ENCODE measurements around the gene MICAL2. TPM values are rescaled to one million over a fixed set of nuclear protein-coding genes. Genes with fewer than 3 reads are reported as not detected.
A peak's percentile ranks its signal among the peaks of the same experiment; 100 is the strongest.

Gene MICAL2
- total RNA-seq, 1 experiment from 2014 or later, result 53.4 TPM

- DNase-seq (ENCODE audit: low spot score), result no peak
These were observed 61.5 kb downstream of the MICAL2 start for GRCh38 chr11:12171921-12172320.

DNA sequence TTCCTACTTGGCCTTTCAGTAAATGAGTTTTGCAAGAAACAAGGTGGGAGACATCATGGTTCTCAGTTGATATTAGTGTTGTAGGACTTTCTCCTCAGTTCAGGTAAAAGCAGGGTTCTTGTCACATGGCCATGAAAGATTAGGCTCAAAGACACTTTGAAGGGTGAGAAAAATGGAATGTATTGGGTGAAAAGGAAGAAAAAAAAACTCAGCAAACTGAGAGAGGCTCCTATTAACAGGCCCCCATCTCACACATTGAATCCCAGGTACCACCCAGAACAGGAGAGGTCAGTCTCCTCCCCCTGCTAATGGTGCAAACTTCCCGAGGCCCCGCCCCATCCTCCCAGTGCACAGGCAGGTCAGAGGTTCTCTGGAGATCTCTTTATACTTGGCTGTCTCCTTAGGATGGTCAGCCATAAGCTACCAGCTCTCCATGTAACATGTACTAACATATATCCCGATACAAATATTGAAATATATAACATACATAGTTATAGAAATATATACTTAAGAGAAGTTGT, 62.2 kb downstream of the MICAL2 start:
- DNase-seq (ENCODE audit: low spot score), result no peak

DNA sequence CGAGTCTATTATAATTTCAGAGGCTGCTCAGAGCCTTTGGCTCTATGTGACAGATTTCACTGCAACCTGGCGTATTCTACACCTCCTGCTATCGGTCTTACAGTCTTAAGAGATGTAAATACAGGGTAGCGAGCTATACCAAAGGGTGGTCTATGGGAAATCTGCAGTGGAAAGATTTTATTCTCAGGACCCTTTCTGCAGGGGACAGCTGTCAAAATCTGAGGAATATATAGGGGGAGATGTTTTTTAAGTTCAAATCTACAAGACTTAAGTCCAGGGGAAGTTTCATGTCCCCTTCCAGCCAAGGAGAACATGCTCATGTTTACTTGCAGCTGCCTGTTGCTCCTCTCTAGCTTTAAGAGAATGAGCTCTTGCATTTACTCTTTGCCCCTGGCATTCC, 62.7 kb downstream of the MICAL2 start:
- DNase-seq (ENCODE audit: low spot score), result no peak

GRCh38 chr11:12174128-12174476, 63.7 kb downstream of the MICAL2 start:
- no peak for DNase-seq (ENCODE audit: low spot score)

GRCh38 chr11:12174477-12175143, 64.2 kb downstream of the MICAL2 start:
- no peak for DNase-seq (ENCODE audit: low spot score)

DNA sequence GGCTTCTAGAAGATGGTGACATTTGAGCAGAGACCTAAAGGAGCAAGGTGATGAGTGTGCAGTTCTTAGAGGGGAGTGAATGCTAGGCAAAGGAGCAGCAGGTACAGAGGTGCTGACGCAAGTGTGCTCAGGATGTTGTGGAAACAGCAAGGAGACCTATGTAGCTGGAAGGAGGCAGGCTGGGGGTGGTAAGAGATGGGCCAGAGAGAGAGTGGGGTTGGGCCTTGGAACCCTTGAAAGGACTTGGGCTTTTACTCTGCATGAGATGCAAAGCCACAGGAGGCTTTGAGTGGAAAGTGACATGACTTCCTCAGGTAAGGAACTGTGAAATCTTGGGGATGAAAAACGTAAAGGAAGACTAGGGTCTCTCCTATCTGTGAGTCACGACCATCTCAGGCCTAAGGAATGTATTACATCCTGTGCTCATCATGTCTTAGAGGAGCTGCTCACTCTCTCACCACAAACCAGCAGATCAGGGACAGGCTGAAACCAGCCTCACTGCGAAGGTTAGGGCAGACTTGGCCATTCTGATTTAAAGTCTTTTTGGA, 65.4 kb downstream of the MICAL2 start:
- peak; percentile 75 for DNase-seq (ENCODE audit: low spot score)

GRCh38 chr11:12176410-12176809, 66.0 kb downstream of the MICAL2 start:
- DNase-seq (ENCODE audit: low spot score), result no peak

DNA sequence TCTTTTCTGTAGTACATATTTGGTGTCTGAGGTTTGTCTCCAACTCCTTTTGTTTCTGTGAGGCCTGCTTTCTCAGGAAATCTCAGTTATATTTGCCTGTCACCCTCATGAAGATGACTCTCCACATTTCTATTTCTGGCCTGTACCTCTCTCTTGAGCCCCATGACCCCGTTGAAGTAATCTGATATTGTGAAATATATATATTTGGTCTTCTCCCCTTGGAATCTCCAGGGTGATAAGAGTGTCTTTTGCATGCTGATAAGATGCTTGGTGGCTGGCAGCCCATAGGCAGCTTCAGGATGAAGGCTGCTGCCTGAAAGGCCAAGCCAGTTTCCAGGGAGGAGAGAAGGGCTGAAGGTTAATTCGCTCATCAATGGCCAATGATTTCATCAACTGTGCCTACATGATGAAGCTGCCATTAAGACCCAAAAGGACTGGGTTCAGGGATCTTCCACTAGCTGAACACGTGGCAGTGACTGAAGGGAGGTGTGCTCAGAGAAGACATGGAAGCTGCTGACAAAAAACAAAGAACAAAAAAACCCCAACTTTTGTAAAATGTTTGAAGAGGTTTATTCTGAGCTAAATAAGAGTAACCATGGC, 67.4 kb downstream of the MICAL2 start:
- DNase-seq (ENCODE audit: low spot score), result no peak

DNA sequence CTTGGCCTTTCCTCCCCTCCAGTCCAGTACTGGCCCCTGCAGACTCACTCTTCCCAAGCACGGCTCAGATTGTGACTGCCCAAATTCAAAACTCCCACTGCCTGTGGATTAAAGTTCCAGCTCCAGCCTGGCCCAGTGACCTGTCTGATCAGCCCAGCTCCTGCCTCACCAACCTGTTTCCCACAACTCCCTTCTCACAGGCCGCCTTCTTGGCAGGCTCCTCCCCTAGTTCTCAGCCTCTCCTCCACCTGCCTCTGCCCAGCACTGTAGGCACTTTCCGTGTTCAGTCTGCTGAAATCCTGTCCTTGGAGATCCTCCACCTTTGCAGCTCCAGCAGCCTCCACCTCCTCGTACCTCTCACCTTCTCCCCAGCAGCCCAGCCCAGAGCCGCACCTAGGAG, 68.6 kb downstream of the MICAL2 start:
- no peak for DNase-seq (ENCODE audit: low spot score)

GRCh38 chr11:12179531-12179930, 69.1 kb downstream of the MICAL2 start:
- DNase-seq (ENCODE audit: low spot score), result no peak

DNA sequence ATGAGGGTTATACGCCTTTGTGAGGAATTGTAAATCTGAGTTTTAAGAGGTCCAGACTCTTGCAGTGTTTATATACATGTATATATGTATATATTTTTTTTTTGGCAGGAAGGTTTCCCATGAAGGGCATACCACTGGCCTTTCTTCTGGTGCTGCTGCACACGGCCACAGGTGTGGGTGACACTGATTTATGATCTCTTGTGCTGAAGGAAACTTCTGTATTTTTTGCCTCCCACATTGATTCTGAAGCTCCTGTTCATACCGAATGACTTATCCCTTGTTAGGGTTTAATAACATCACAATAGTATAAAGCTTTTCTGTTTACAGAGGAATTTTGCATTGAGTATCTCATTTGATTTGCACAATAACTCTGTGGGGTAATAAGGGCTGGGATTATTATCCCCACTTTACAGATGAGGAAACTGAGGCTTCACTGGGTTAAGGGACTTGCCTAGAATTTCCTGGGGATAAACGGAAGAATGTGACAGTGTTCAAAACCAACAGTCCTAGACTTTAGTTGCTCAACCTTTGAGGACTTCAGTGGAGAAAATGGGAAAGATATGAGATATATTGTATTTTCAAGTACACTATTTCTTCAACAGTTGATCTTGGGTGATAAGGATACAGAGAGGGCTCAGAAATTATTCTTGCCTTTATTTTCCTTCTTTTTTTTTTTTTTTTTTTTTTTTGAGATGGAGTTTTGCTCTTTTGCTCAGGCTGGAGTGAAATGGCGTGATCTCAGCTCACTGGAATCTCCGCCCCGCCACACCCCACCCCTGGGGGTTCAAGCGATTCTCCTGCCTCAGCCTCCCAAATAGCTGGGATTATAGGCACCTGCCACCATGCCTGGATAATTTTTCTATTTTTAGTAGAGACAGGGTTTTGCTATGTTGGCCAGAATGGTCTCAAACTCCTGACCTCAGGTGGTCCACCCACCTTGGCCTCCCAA, 70.1 kb downstream of the MICAL2 start:
- no peak for DNase-seq (ENCODE audit: low spot score)

- DNase-seq (ENCODE audit: low spot score), result no peak
These were observed 71.9 kb downstream of the MICAL2 start for GRCh38 chr11:12182302-12182675.

- peak; percentile 95 for DNase-seq (ENCODE audit: low spot score)
These were observed 72.5 kb downstream of the MICAL2 start for GRCh38 chr11:12182676-12183541.

GRCh38 chr11:12183827-12184620, 73.6 kb downstream of the MICAL2 start:
- DNase-seq (ENCODE audit: low spot score), result no peak

GRCh38 chr11:12184699-12185098, 74.3 kb downstream of the MICAL2 start:
- DNase-seq (ENCODE audit: low spot score), result no peak

DNA sequence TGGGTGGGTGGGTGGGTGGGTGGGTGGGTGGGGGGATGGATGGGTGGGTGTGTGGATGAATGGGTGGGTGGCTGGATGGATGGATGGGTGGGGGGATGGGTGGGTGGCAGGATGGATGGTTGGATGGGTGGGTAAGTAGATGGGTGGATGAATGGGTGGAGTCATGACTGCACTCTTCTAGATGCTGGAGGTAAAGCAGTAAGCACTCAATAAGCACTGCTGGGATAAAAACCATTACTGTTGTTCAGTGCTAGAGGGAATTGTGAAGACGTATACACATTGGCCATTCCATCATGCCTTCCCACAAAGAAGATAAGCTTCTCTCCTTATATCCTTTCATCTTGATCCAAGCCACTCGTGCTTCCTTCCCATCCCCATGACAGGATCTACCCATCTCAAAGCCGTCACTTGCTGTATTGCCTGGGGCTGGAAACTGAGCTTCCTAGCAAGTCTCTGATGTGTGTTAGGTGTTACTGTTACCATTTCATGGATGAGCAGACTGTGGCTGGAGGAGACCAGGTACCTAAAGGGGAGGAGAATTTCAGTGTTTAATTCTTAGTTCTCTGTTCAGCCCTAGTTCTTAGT, 74.8 kb downstream of the MICAL2 start:
- no peak for DNase-seq (ENCODE audit: low spot score)

- DNase-seq (ENCODE audit: low spot score), result peak; percentile 95
These were observed 75.5 kb downstream of the MICAL2 start for GRCh38 chr11:12185914-12186313.

- no peak for DNase-seq (ENCODE audit: low spot score)
These were observed 76.3 kb downstream of the MICAL2 start for GRCh38 chr11:12186701-12187100.

DNA sequence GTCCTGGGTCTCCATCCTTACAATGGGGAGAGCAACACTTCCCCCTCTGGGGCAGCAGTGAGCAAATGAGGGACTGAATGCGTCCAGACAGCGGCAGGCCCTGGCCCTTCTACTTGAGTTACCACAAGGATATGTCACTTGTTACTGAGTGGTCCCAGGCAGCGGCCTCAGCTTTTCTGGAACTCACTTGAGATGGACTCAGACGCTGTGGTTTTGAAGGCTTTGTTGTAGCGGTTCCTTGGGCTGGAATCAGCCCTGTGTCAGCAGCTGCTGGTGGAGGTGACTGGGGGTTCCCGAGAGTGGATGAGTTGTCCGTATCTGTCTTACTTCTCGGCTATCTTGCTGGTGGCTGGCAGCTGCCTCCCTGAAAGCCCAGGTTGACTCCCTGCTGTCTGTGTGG, 77.0 kb downstream of the MICAL2 start:
- DNase-seq (ENCODE audit: low spot score), result no peak
